Tibial artery (tissue), 4 donors: ENCODE results near the gene ADAMTS2.
A peak's percentile ranks its signal among the peaks of the same experiment; 100 is the strongest.

Experiments used
- DNase-seq, 2 donors: peaks; one replicate each; pipeline ENCODE4 v3.0.0-alpha.2; 2019
- H3K27ac ChIP-seq, 2 donors: fragments of 200-600 bp; sonication (generic) in 1 of 2; 1 replicate in 1 of 2; 2 replicates in 1 of 2; pipeline ENCODE4 v1.5.1; 2018 to 2019; ENCODE audit warnings: mild to moderate bottlenecking in 1 of 2
- H3K27me3 ChIP-seq, 2 donors: fragments of 200-600 bp; sonication (generic) in 1 of 2; one replicate each; pipeline versions ENCODE4 v1.5.1 to v1.6.0; 2016 to 2019
- H3K36me3 ChIP-seq, 3 donors: fragments of 200-600 bp; sonication (generic) in 2 of 3; one replicate each; pipeline ENCODE4 v1.5.1; 2016 to 2019; ENCODE audit warnings: mild to moderate bottlenecking in 2 of 3
- H3K4me1 ChIP-seq, 4 donors: fragments of 200-600 bp; sonication (generic) in 2 of 4; 1 replicate in 3 of 4; 2 replicates in 1 of 4; pipeline ENCODE4 v1.5.1; 2016 to 2019
- H3K4me3 ChIP-seq, 2 donors: fragments of 200-600 bp; sonication (generic) in 1 of 2; 1 replicate in 1 of 2; 2 replicates in 1 of 2; pipeline ENCODE4 v1.5.1; 2018 to 2019; ENCODE audit warnings: mild to moderate bottlenecking in 2 of 2
- H3K9me3 ChIP-seq, 3 donors: fragments of 200-600 bp; sonication (generic) in 1 of 3; one replicate each; pipeline ENCODE4 v1.5.1; 2016 to 2019
- CTCF ChIP-seq, 2 experiments: fragments of 200-600 bp in 1 of 2; fragments of 450-650 bp in 1 of 2; IDR thresholded peaks; one replicate each; pipeline ENCODE4 v1.5.1; 2017 to 2019; ENCODE audit warnings: antibody characterized with exemption in 2 of 2, mild to moderate bottlenecking in 1 of 2, moderate library complexity in 1 of 2
- intact Hi-C: fragments of 100-400 bp; cut with DNase I; formaldehyde crosslinking; loops from one replicate; pipeline ENCODE4 v1.15.0; 2023; ENCODE audit warnings: low total_unique reads

The ADAMTS2 gene

GRCh38 chr5:179195561-179196404 lies 149.5 kb downstream of the ADAMTS2 start:
- Histone ChIP-seq H3K36me3 (no peaks in the 10 kb centered on the region), H3K4me1 (peaks cover 0 to 3% (median 0%) of the 10 kb centered on the region in 4 donors), H3K27me3 (no peaks in the 10 kb centered on the region), H3K9me3 (no peaks in the 10 kb centered on the region), H3K27ac (no peak overlapping the region), H3K4me3 (no peak overlapping the region)
- intact Hi-C loops: no loop called here
- peak in 1 of 2 donors; percentile 52 for DNase-seq
- no peak for TF ChIP-seq CTCF (IDR thresholded peaks at IDR 0.05)

- TF ChIP-seq CTCF (IDR thresholded peaks at IDR 0.05): no peak
- intact Hi-C loops: no loop called here
- DNase-seq: peak in 1 of 2 donors; percentile 39
- Histone ChIP-seq H3K9me3 (no peaks in the 10 kb centered on the region), H3K4me3 (no peak overlapping the region), H3K27ac (no peak overlapping the region), H3K4me1 (peaks cover 0 to 3% (median 0%) of the 10 kb centered on the region in 4 donors), H3K27me3 (no peaks in the 10 kb centered on the region), H3K36me3 (no peaks in the 10 kb centered on the region)
Observed at GRCh38 chr5:179194941-179195381, 150.3 kb downstream of the ADAMTS2 start.

GRCh38 chr5:179194201-179194910 lies 150.9 kb downstream of the ADAMTS2 start:
- Histone ChIP-seq H3K9me3 (no peaks in the 10 kb centered on the region), H3K4me1 (peaks cover 0 to 3% (median 0%) of the 10 kb centered on the region in 4 donors), H3K36me3 (no peaks in the 10 kb centered on the region), H3K27ac (no peak overlapping the region), H3K27me3 (no peaks in the 10 kb centered on the region), H3K4me3 (no peak overlapping the region)
- peak in 1 of 2 donors; percentile 59 for DNase-seq
- TF ChIP-seq CTCF (IDR thresholded peaks at IDR 0.05): no peak
- intact Hi-C loops: no loop called here

- intact Hi-C loops: no loop called here
- TF ChIP-seq CTCF (IDR thresholded peaks at IDR 0.05): no peak
- no peaks in the 10 kb centered on the region for H3K36me3 ChIP-seq
- peaks cover 0 to 3% (median 0%) of the 10 kb centered on the region in 4 donors for H3K4me1 ChIP-seq
- DNase-seq: no peak
- no peaks in the 10 kb centered on the region for H3K27me3 ChIP-seq
- H3K27ac ChIP-seq: no peak overlapping the region
- no peak overlapping the region for H3K4me3 ChIP-seq
- no peaks in the 10 kb centered on the region for H3K9me3 ChIP-seq
Observed at GRCh38 chr5:179193746-179194145, 151.5 kb downstream of the ADAMTS2 start.

- no peaks in the 10 kb centered on the region for H3K27me3 ChIP-seq
- DNase-seq: peak in 1 of 2 donors; percentile 62
- intact Hi-C loops: no loop called here
- no peaks in the 10 kb centered on the region for H3K36me3 ChIP-seq
- TF ChIP-seq CTCF (IDR thresholded peaks at IDR 0.05): no peak
- no peak overlapping the region for H3K4me3 ChIP-seq
- peaks cover 0 to 3% (median 0%) of the 10 kb centered on the region in 4 donors for H3K4me1 ChIP-seq
- no peaks in the 10 kb centered on the region for H3K9me3 ChIP-seq
- H3K27ac ChIP-seq: no peak overlapping the region
Observed at GRCh38 chr5:179192891-179193470, 152.3 kb downstream of the ADAMTS2 start.
